BLaER1 treated with 17β-estradiol and CSF1 and Interleukin-3, amounts not matched to agents 10 nM and 100 nM (cell line): ENCODE measurements around the gene SLC4A3.

Source experiments
- H3K27ac ChIP-seq, 11 experiments: shearing (Covaris generic); formaldehyde crosslinking; 2 replicates each; pipeline ENCODE4 v1.8.1; 2022
- H3K27me3 ChIP-seq, 11 experiments: shearing (Covaris generic); formaldehyde crosslinking; 2 replicates each; pipeline ENCODE4 v1.8.1; 2022
- H3K36me3 ChIP-seq, 11 experiments: shearing (Covaris generic); formaldehyde crosslinking; 2 replicates each; pipeline ENCODE4 v1.8.1; 2022
- H3K4me1 ChIP-seq, 10 experiments: shearing (Covaris generic); formaldehyde crosslinking; 2 replicates each; pipeline ENCODE4 v1.8.1; 2022
- H3K4me2 ChIP-seq, 11 experiments: shearing (Covaris generic); formaldehyde crosslinking; 2 replicates each; pipeline ENCODE4 v1.8.1; 2022
- H3K4me3 ChIP-seq, 10 experiments: shearing (Covaris generic); formaldehyde crosslinking; 2 replicates each; pipeline ENCODE4 v1.8.1; 2022
- H3K9ac ChIP-seq, 11 experiments: shearing (Covaris generic); formaldehyde crosslinking; 2 replicates each; pipeline ENCODE4 v1.8.1; 2022
- H3K9me3 ChIP-seq, 11 experiments: shearing (Covaris generic); formaldehyde crosslinking; replicated peaks in 1 of 11; 2 replicates each; pipeline ENCODE4 v1.8.1; 2022
- H4K20me1 ChIP-seq, 11 experiments: shearing (Covaris generic); formaldehyde crosslinking; 2 replicates each; pipeline ENCODE4 v1.8.1; 2022
- Cebpa-rat ChIP-seq, 11 experiments: shearing (Covaris generic); IDR thresholded peaks; 2 replicates each; pipeline ENCODE4 v1.8.1; 2022

Gene SLC4A3

GRCh38 chr2:219628986-219629901 lies 1.8 kb downstream of the SLC4A3 start:
- Histone ChIP-seq H3K27me3 (peaks cover 28 to 42% (median 32%) of the 10 kb centered on the region in 11 experiments), H3K9me3 (no peaks in the 10 kb centered on the region), H4K20me1 (peaks cover 0 to 25% (median 0%) of the 10 kb centered on the region in 11 experiments; a peak in 4 of 22 replicates), H3K4me1 (peaks cover 9 to 29% (median 16%) of the 10 kb centered on the region in 10 experiments; a peak in 18 of 20 replicates), H3K27ac (no peak overlapping the region), H3K4me2 (peak overlapping the region; percentile 42 to 80 (median 63); a peak in 20 of 22 replicates), H3K4me3 (no peak overlapping the region; a peak in 1 of 20 replicates), H3K36me3 (no peaks in the 10 kb centered on the region), H3K9ac (no peak overlapping the region)
- TF ChIP-seq Cebpa-rat (IDR thresholded peaks at IDR 0.05): no peak

DNA sequence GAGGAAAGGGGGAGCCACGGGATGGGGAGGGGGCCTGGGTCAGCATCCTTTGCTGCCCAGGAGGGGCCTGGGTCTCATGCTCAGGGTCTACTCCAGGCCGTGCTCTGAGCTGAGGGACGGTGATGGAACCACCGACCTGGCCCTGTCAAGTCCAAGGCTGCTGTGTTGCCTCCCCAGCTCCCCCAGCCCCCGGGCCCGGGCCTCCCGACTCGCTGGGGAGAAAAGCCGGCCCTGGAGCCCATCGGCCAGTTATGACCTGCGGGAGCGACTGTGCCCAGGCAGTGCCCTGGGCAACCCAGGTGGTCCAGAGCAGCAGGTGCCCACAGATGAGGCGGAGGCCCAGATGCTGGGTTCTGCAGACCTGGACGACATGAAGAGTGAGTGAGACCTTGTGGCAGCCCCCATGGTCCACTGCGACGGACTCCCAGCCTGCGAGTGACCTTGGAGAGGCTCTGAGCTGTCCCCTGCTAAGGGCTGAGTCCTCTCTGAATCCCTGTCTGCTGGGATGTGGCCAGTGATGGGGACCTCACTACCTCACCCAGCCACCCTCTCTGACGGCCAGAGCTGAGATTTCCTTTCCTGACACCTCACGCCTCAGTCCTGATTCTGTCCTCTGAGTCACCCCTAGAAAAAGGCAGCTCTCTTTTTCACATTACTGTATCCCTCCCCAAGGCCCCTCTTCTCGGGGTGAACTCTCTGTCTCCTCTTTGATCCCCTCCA lies 2.7 kb downstream of the SLC4A3 start:
- no peak for TF ChIP-seq Cebpa-rat (IDR thresholded peaks at IDR 0.05)
- no peak overlapping the region for H3K9ac ChIP-seq
- no peaks in the 10 kb centered on the region for H3K36me3 ChIP-seq
- H3K4me2 ChIP-seq: peak overlapping the region in 3 of 11 experiments; percentile 9 to 24 (median 10); a peak in 4 of 22 replicates
- H3K4me1 ChIP-seq: peaks cover 9 to 29% (median 16%) of the 10 kb centered on the region in 10 experiments; a peak in 18 of 20 replicates
- peaks cover 0 to 32% (median 0%) of the 10 kb centered on the region in 11 experiments; a peak in 5 of 22 replicates for H4K20me1 ChIP-seq
- no peak overlapping the region for H3K27ac ChIP-seq
- no peak overlapping the region for H3K4me3 ChIP-seq
- no peaks in the 10 kb centered on the region for H3K9me3 ChIP-seq
- peaks cover 28 to 41% (median 32%) of the 10 kb centered on the region in 11 experiments for H3K27me3 ChIP-seq

- Histone ChIP-seq H3K4me3 (no peak overlapping the region), H3K27ac (no peak overlapping the region), H3K36me3 (no peaks in the 10 kb centered on the region), H4K20me1 (peaks cover 0 to 33% (median 0%) of the 10 kb centered on the region in 11 experiments; a peak in 5 of 22 replicates), H3K4me1 (peaks cover 9 to 29% (median 16%) of the 10 kb centered on the region in 10 experiments; a peak in 18 of 20 replicates), H3K9ac (no peak overlapping the region), H3K27me3 (peaks cover 28 to 36% (median 31%) of the 10 kb centered on the region in 11 experiments), H3K4me2 (peak overlapping the region in 3 of 11 experiments; percentile 9 to 24 (median 15); a peak in 3 of 22 replicates), H3K9me3 (no peaks in the 10 kb centered on the region)
- no peak for TF ChIP-seq Cebpa-rat (IDR thresholded peaks at IDR 0.05)
Measured at GRCh38 chr2:219630770-219631405, 3.5 kb downstream of the SLC4A3 start.

DNA sequence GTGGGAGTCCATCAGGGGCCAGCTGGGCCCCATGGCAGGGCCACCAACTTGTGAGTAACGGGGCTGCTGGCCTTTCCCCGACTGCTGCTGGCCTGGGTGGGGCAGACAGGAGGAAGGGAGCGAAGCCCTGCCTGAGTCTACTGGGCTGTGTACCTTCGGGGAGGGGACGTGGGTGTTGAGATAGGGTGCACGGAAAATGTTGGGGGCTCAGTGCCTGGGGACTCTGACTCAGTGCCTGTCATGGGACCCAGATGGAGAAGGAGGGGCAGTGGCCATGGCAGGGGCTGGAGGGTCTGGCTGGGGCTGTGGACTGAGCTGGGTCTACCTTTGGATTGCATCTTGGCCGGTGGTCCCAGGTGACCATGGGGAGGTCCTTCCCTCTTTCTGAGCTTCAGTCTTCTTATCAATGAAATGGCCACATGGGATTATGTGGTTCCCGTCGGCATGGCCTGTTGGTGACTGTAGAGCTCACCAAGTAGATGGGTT lies 4.0 kb downstream of the SLC4A3 start:
- no peaks in the 10 kb centered on the region for H3K36me3 ChIP-seq
- H3K4me1 ChIP-seq: peaks cover 9 to 29% (median 16%) of the 10 kb centered on the region in 10 experiments; a peak in 18 of 20 replicates
- peaks cover 25 to 30% (median 27%) of the 10 kb centered on the region in 11 experiments for H3K27me3 ChIP-seq
- no peak overlapping the region for H3K9ac ChIP-seq
- H3K4me3 ChIP-seq: no peak overlapping the region
- TF ChIP-seq Cebpa-rat (IDR thresholded peaks at IDR 0.05): no peak
- H3K9me3 ChIP-seq: no peaks in the 10 kb centered on the region
- H4K20me1 ChIP-seq: peaks cover 0 to 31% (median 0%) of the 10 kb centered on the region in 11 experiments; a peak in 5 of 22 replicates
- H3K27ac ChIP-seq: no peak overlapping the region
- H3K4me2 ChIP-seq: 0 out of 22 replicates have a peak overlapping the region, but pooled peaks of 1 of the 11 experiments have one; percentile 15

DNA sequence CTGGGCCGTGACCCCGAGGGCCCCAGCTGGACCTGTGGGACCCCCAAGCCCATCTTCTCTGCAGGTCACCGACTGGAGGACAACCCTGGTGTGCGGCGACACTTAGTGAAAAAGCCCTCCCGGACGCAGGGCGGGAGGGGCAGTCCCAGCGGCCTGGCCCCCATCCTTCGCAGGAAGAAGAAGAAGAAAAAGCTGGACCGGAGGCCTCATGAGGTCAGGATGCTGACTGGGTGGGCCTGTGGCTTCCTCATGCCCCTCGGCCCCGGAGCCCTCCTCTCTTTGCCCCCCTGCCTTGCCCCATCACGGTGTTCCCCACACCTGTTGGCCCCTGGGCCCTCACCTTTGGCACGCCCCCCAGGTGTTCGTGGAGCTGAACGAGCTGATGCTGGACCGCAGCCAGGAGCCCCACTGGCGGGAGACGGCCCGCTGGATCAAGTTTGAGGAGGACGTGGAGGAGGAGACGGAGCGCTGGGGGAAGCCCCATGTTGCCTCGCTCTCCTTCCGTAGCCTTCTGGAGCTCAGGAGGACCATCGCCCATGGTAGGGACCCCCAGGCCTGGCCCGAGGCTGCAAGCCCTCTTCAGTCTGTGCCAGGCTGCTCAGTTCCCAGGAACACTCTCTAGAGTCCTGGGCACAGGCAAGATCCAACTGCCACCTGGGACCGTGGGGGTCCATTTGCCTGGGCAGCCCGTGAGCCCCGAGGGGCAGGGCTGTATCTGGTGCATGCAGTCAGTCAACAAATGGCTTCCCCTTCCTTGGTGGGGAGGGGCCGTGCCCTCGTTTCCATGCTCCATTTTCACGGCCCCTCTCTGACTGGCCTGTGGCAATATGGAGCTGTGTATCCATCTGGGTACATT lies 4.7 kb downstream of the SLC4A3 start:
- Histone ChIP-seq H3K4me2 (no peak overlapping the region), H4K20me1 (peaks cover 0 to 27% (median 0%) of the 10 kb centered on the region in 11 experiments; a peak in 4 of 22 replicates), H3K27me3 (peaks cover 18 to 23% (median 20%) of the 10 kb centered on the region in 11 experiments), H3K36me3 (no peaks in the 10 kb centered on the region), H3K4me3 (no peak overlapping the region), H3K4me1 (peaks cover 9 to 29% (median 16%) of the 10 kb centered on the region in 10 experiments; a peak in 18 of 20 replicates), H3K9me3 (no peaks in the 10 kb centered on the region), H3K27ac (no peak overlapping the region), H3K9ac (no peak overlapping the region)
- no peak for TF ChIP-seq Cebpa-rat (IDR thresholded peaks at IDR 0.05)

DNA sequence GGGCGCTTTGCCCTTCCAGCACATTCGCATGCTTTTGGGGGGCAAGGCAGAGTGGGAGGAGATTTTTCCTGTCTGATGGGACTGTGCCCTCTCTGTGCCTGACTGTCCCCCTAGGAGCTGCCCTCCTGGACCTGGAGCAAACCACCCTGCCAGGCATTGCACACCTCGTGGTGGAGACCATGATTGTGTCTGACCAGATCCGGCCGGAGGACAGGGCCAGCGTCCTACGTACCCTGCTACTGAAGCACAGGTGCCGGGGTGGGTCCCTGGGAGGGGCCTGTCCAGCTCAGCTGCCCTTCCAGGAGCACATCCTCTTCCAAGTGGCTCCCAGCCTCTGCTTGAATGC lies 5.3 kb downstream of the SLC4A3 start:
- peaks cover 12 to 17% (median 14%) of the 10 kb centered on the region in 11 experiments for H3K27me3 ChIP-seq
- peaks cover 0 to 28% (median 0%) of the 10 kb centered on the region in 11 experiments; a peak in 4 of 22 replicates for H4K20me1 ChIP-seq
- no peak overlapping the region for H3K27ac ChIP-seq
- no peaks in the 10 kb centered on the region for H3K36me3 ChIP-seq
- TF ChIP-seq Cebpa-rat (IDR thresholded peaks at IDR 0.05): no peak
- no peaks in the 10 kb centered on the region for H3K9me3 ChIP-seq
- no peak overlapping the region for H3K4me3 ChIP-seq
- H3K4me2 ChIP-seq: no peak overlapping the region
- no peak overlapping the region for H3K9ac ChIP-seq
- peaks cover 9 to 27% (median 16%) of the 10 kb centered on the region in 10 experiments; a peak in 18 of 20 replicates for H3K4me1 ChIP-seq

- H3K9me3 ChIP-seq: no peaks in the 10 kb centered on the region
- H3K27ac ChIP-seq: no peak overlapping the region
- H3K36me3 ChIP-seq: no peaks in the 10 kb centered on the region
- H4K20me1 ChIP-seq: peaks cover 0 to 34% (median 0%) of the 10 kb centered on the region in 11 experiments; a peak in 4 of 22 replicates
- no peak overlapping the region for H3K9ac ChIP-seq
- no peak for TF ChIP-seq Cebpa-rat (IDR thresholded peaks at IDR 0.05)
- H3K4me3 ChIP-seq: no peak overlapping the region
- H3K4me1 ChIP-seq: peaks cover 11 to 27% (median 17%) of the 10 kb centered on the region in 10 experiments
- peaks cover 4 to 10% (median 6%) of the 10 kb centered on the region in 11 experiments for H3K27me3 ChIP-seq
- no peak overlapping the region for H3K4me2 ChIP-seq
Measured at GRCh38 chr2:219633276-219634065, 6.0 kb downstream of the SLC4A3 start.
